Measurements from ENCODE around the gene PCCA.

The PCCA gene

DNA sequence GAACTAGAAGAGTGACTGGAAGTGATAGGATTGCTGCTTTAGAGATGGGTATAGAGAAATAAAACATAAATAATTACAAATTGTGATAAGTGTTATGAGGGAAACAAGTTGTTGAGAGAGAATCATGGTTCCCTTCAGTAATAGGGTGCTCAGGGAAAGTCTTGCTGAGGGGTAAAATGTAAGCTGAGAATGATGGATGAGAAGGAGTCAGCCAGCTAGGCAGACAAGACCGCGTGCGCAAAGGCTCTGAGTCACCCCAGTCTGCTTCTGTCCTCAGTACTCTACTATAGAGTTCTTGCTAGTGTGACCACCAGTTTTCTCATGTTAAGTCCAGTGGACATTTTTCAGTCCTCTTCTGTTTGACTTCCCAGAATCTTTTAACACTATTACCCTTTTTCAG lies 39.5 kb downstream of the PCCA start:
- no peak for DNase-seq (ENCODE audit: low spot score)
- in situ Hi-C loops (cut with MboI; ENCODE audit: low pct_unique_long_range_greater_than_20kb, low sequenced_read_pairs, unreplicated experiment): no loop called here
- TF ChIP-seq, protein P1, sequence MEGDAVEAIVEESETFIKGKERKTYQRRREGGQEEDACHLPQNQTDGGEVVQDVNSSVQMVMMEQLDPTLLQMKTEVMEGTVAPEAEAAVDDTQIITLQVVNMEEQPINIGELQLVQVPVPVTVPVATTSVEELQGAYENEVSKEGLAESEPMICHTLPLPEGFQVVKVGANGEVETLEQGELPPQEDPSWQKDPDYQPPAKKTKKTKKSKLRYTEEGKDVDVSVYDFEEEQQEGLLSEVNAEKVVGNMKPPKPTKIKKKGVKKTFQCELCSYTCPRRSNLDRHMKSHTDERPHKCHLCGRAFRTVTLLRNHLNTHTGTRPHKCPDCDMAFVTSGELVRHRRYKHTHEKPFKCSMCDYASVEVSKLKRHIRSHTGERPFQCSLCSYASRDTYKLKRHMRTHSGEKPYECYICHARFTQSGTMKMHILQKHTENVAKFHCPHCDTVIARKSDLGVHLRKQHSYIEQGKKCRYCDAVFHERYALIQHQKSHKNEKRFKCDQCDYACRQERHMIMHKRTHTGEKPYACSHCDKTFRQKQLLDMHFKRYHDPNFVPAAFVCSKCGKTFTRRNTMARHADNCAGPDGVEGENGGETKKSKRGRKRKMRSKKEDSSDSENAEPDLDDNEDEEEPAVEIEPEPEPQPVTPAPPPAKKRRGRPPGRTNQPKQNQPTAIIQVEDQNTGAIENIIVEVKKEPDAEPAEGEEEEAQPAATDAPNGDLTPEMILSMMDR (IDR thresholded peaks at IDR 0.05; ENCODE audit: extremely low read depth, insufficient read depth, missing control alignments): no peak

DNA sequence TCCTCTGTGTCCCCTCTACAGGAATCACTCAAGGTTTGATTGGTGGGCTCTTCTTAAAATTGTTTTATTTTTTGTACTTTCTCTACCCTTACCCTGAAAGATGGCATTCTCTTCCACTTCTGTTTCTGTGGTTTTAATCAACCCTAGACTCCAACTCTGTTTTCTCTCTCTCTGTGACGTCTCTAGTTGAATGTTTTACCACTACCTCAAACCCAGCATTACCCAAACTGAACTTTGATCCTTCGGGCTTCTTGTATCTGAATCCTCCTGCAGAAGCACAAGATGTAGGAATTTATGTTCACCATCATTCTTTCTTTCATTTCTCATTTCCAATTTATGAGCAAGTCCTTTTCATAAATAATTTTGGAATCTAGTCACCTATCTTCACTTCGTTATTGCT lies 39.9 kb downstream of the PCCA start:
- no peak for DNase-seq (ENCODE audit: low spot score)
- TF ChIP-seq, protein P1 (IDR thresholded peaks at IDR 0.05; ENCODE audit: extremely low read depth, insufficient read depth, missing control alignments): no peak
- in situ Hi-C loops (cut with MboI; ENCODE audit: low pct_unique_long_range_greater_than_20kb, low sequenced_read_pairs, unreplicated experiment): no loop called here

DNA sequence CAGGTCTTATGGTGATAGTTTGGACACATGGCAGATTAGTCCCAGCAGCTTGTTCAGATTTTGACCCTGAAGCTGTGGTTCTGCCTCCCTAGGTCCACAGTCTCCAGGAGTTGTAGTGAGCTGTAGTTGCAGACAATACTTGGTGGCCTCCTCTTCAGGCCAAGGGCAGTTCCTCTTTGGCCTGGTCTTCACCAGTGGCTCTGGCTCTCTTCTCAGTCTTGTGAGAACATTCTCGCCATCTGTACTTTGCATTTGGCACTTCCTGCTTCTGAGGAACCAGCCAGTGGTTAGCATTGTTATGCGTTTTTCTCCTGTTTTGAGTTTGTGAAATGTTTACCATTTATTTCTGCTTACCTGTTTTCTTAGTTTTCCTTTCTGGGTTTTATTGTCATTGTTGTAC lies 40.7 kb downstream of the PCCA start:
- in situ Hi-C loops (cut with MboI; ENCODE audit: low pct_unique_long_range_greater_than_20kb, low sequenced_read_pairs, unreplicated experiment): no loop called here
- TF ChIP-seq, protein P1 (IDR thresholded peaks at IDR 0.05; ENCODE audit: extremely low read depth, insufficient read depth, missing control alignments): no peak
- DNase-seq (ENCODE audit: low spot score): peak; percentile 26

DNA sequence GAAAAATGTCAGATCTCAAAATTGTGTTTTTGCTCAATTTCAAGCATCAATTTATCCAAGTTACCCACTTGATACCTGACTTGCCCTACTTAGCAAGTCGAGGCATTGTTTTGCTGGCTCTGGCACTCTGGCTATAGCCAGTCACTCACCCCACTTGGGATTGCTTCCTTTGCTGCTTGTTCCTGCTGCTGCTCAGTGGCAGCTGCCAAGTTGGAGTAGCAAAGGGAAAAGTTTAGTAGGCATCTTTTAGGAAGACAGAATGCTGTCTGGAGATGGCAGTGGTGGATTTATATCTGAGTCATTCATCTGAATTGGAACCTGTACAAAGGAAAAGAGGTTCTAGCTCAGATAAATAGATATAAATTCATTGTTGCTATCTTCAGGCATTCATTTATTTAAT lies 41.2 kb downstream of the PCCA start:
- no peak for DNase-seq (ENCODE audit: low spot score)
- in situ Hi-C loops (cut with MboI; ENCODE audit: low pct_unique_long_range_greater_than_20kb, low sequenced_read_pairs, unreplicated experiment): no loop called here
- TF ChIP-seq, protein P1 (IDR thresholded peaks at IDR 0.05; ENCODE audit: extremely low read depth, insufficient read depth, missing control alignments): no peak

DNA sequence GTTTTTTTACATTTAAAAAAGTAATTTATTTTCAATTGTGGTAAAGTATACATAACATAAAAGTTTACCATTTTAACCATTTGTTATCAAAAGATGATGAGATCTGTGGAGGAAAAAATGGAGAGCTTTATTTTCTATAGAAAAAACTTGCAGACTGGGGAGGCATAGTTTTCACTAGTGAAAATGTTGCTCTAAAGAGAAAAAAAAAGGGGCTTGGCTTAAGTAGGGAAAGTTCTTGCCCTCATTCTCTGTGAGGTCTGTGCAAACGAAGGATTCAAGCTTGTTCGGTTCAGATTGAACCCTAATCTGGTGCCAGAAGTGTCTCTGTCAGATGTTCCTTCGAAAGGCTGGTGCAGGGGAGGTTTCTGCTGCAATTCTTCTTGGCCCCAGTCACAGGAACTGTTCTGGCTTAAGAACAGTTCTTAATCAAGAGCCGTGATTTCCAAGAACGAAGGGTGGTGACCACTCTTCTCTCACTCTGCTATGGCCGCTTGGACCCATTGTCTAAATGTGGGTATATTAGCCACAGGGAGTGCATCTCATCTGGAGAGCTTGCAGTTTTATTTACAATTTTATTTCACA lies 42.1 kb downstream of the PCCA start:
- DNase-seq (ENCODE audit: low spot score): no peak
- in situ Hi-C loops (cut with MboI; ENCODE audit: low pct_unique_long_range_greater_than_20kb, low sequenced_read_pairs, unreplicated experiment): no loop called here
- TF ChIP-seq, protein P1 (IDR thresholded peaks at IDR 0.05; ENCODE audit: extremely low read depth, insufficient read depth, missing control alignments): no peak

DNA sequence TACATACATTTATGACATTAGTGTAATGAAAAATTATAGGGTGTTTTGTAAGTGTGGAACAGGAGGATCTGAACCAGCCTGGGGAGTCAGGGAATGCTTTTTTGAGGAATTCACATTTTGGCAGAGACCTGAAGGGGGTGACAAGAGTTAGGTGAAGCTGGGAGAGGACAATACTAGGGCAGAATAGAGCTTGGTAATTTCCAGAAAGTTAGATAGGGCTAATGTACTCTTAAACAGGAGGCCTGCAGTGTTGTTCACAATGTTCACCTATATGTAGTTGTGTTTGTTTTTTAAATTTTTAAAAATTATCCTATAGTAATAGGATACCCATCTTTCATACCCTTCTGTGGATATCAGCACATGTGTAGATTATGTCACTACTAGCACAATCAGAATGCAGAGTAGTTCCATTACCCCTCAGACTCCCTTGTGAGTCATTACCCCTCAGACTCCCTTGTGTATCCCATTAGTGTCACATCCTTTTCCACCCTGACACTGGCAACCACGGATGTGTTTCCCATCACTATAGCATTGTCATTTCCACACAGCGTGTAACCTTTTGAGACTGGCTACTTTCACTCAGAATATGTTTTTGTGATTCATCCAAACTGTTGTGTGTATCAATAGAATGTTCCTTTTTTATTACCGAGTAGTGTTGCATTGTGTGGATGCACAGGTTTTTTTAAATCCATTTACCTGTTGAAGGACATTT lies 43.1 kb downstream of the PCCA start:
- no peak for DNase-seq (ENCODE audit: low spot score)
- TF ChIP-seq, protein P1 (IDR thresholded peaks at IDR 0.05; ENCODE audit: extremely low read depth, insufficient read depth, missing control alignments): no peak
- in situ Hi-C loops (cut with MboI; ENCODE audit: low pct_unique_long_range_greater_than_20kb, low sequenced_read_pairs, unreplicated experiment): no loop called here
